ENCODE data around the gene ZNF467.

GRCh38 chr7:149750122-149750845 lies 23.1 kb downstream of the ZNF467 start:
- TF ChIP-seq CTCF (IDR thresholded peaks at IDR 0.05): no peak
- no peak for TF ChIP-seq ZFX (IDR thresholded peaks at IDR 0.05; ENCODE audit: borderline replicate concordance)

Measured in 22Rv1 (cell line).